K562 (cell line): ENCODE measurements around the gene JPT1. TPM values are rescaled to one million over a fixed set of nuclear protein-coding genes. Genes with fewer than 3 reads are reported as not detected.

Experiments
- polyA plus RNA-seq, 8 experiments: library from polyadenylated mRNA; depleted of rRNA in 4 of 8; stranded (reverse) in 5 of 8; unstranded in 3 of 8; fragments of >200 nt; fragmentation: Nextera tagmentation in 2 of 8; fragmentation: Illumina TruSeq in 1 of 8; extraction: Ambion mirVana in 2 of 8; extraction: Trizol in 1 of 8; gene quantifications; 2 replicates each; pipeline versions ENCODE4 v1.2.1 to v1.2.3, GENCODE V29; 2011 to 2014; ENCODE audit warnings: inconsistent platforms in 1 of 8, missing spikeins in 1 of 8
- total RNA-seq, 7 experiments: library from RNA; depleted of rRNA in 6 of 7; stranded (reverse); fragments of >200 nt in 6 of 7; fragmentation: Illumina TruSeq in 2 of 7; extraction: Trizol in 2 of 7; gene quantifications; 2 replicates each; pipeline versions ENCODE4 v1.2.1 to v1.2.3, GENCODE V29; 2011 to 2021; ENCODE audit warnings: low replicate concordance in 1 of 7
- TF ChIP-seq, protein P1 (sequence below), 2 experiments: fragments of 450-650 bp; IDR thresholded peaks; 2 replicates each; pipeline ENCODE4 v1.6.1; 2018; ENCODE audit warnings: mild to moderate bottlenecking in 2 of 2, low read depth in 1 of 2; ENCODE audit not compliant: partially characterized antibody in 2 of 2
- TF ChIP-seq, protein P2 (sequence below), 2 experiments: fragments of 450-650 bp; IDR thresholded peaks; 2 replicates each; pipeline ENCODE4 v1.6.1; 2016; ENCODE audit warnings: mild to moderate bottlenecking in 2 of 2, borderline replicate concordance in 1 of 2, low read depth in 1 of 2, moderate library complexity in 1 of 2

JPT1 gene
- total and polyA plus RNA-seq, 9 of the 15 experiments (the other 6 are each of a cell fraction or from before 2014, with no cell fraction given): 56.7 to 292 (median 144) TPM

- TF ChIP-seq, protein P1, sequence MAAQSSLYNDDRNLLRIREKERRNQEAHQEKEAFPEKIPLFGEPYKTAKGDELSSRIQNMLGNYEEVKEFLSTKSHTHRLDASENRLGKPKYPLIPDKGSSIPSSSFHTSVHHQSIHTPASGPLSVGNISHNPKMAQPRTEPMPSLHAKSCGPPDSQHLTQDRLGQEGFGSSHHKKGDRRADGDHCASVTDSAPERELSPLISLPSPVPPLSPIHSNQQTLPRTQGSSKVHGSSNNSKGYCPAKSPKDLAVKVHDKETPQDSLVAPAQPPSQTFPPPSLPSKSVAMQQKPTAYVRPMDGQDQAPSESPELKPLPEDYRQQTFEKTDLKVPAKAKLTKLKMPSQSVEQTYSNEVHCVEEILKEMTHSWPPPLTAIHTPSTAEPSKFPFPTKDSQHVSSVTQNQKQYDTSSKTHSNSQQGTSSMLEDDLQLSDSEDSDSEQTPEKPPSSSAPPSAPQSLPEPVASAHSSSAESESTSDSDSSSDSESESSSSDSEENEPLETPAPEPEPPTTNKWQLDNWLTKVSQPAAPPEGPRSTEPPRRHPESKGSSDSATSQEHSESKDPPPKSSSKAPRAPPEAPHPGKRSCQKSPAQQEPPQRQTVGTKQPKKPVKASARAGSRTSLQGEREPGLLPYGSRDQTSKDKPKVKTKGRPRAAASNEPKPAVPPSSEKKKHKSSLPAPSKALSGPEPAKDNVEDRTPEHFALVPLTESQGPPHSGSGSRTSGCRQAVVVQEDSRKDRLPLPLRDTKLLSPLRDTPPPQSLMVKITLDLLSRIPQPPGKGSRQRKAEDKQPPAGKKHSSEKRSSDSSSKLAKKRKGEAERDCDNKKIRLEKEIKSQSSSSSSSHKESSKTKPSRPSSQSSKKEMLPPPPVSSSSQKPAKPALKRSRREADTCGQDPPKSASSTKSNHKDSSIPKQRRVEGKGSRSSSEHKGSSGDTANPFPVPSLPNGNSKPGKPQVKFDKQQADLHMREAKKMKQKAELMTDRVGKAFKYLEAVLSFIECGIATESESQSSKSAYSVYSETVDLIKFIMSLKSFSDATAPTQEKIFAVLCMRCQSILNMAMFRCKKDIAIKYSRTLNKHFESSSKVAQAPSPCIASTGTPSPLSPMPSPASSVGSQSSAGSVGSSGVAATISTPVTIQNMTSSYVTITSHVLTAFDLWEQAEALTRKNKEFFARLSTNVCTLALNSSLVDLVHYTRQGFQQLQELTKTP (IDR thresholded peaks at IDR 0.05; ENCODE audit: low read depth in 1 of 2, partially characterized antibody in 2 of 2): peak in 1 of 2 experiments; percentile 47
- TF ChIP-seq, protein P2, sequence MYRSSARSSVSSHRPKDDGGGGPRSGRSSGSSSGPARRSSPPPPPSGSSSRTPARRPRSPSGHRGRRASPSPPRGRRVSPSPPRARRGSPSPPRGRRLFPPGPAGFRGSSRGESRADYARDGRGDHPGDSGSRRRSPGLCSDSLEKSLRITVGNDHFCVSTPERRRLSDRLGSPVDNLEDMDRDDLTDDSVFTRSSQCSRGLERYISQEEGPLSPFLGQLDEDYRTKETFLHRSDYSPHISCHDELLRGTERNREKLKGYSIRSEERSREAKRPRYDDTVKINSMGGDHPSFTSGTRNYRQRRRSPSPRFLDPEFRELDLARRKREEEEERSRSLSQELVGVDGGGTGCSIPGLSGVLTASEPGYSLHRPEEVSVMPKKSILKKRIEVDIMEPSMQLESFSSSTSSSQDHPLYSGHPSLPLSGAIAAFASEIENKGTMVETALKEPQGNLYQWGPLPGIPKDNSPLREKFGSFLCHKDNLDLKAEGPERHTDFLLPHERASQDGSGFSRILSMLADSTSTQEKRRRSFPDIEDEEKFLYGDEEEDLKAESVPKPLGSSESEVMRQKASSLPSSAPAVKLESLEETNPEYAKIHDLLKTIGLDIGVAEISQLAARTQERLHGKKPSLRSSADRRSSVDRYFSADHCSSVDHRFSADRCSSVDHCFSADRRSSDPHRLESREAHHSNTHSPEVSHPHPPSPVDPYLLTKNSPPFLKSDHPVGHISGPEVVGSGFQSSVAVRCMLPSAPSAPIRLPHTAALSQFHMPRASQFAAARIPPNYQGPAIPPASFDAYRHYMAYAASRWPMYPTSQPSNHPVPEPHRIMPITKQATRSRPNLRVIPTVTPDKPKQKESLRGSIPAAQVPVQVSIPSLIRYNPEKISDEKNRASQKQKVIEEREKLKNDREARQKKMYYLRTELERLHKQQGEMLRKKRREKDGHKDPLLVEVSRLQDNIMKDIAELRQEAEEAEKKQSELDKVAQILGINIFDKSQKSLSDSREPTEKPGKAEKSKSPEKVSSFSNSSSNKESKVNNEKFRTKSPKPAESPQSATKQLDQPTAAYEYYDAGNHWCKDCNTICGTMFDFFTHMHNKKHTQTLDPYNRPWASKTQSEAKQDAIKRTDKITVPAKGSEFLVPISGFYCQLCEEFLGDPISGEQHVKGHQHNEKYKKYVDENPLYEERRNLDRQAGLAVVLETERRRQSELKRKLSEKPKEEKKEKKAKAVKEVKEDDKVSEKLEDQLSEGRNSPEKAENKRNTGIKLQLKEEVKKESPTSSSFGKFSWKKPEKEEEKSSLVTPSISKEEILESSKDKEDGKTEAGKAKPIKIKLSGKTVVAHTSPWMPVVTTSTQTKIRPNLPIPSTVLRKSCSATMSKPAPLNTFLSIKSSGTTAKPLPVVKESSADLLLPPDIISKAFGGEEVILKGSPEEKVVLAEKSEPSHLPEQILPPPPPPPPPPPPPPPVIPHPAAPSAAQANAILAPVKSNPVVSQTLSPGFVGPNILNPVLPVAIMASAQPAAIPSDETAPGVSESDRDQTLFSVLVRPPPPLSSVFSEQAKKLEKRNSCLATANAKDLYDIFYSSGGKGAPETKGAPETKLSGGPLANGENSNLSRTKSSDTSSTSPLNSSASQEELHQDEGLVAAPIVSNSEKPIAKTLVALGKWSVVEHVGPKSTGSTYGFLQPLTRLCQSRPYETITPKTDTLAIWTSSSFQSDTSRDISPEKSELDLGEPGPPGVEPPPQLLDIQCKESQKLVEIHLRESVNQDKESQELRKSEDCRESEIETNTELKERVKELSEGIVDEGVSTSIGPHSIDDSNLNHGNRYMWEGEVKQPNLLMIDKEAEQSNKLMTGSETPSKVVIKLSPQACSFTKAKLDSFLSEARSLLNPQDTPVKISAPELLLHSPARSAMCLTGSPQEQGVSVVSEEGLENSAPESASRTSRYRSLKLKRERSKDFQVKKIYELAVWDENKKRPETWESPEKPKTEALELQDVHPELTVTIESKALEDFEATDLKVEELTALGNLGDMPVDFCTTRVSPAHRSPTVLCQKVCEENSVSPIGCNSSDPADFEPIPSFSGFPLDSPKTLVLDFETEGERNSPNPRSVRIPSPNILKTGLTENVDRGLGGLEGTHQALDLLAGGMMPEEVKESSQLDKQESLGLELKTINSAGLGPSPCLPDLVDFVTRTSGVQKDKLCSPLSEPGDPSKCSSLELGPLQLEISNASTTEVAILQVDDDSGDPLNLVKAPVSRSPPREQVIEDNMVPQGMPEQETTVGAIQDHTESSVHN (IDR thresholded peaks at IDR 0.05; ENCODE audit: borderline replicate concordance in 1 of 2, low read depth in 1 of 2): peak in 1 of 2 experiments; percentile 68; a peak in 1 of 4 replicates
These were observed 58.2 kb downstream of the JPT1 start (continued) for GRCh38 chr17:75096082-75096625.
